ENCODE measurements around the gene SNX25.

DNA sequence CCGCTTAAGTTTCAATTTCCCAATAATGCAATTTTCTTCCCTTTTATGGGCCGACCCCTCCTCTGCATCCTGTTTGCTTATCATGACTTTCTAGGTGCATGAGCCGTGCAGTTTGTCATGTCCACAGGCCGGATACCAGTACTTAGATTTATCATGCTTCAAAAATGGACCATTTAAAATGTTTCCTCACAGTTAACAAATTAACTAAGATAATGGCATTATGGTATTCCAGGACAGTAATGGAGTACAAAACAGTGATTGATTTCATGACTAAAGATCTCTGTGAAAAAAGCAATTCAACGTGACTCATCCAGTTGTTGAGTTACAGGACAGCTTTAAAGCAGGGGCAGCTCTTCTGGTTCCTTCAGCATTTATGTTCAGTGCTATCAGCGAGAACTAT is 23.0 kb downstream of the SNX25 start:
- no peak for TF ChIP-seq POLR2A (IDR thresholded peaks at IDR 0.05; ENCODE audit: low read depth, low read length)
- no peak for TF ChIP-seq POLR2AphosphoS5 (IDR thresholded peaks at IDR 0.05; ENCODE audit: low read depth, low read length)
- TF ChIP-seq TAF1 (IDR thresholded peaks at IDR 0.05; ENCODE audit: low read depth, low read length): no peak
- no peak for TF ChIP-seq SPI1 (IDR thresholded peaks at IDR 0.05; ENCODE audit: low read depth, low read length)
- TF ChIP-seq POU2F2 (IDR thresholded peaks at IDR 0.05; ENCODE audit: low read depth, low read length): no peak
